MCF 10A (cell line): ENCODE data around the gene ELAPOR1. TPM values are rescaled to one million over a fixed set of nuclear protein-coding genes. Genes with fewer than 3 reads are reported as not detected.

Source experiments
- BruUV-seq: library from RNA; stranded (reverse); fragments of 400-500 nt; replicated peaks from 2 replicates; lab custom pipeline; 2021; lab: Mats Ljungman, UMichigan
- CTCF ChIA-PET: fragments of 300-600 bp; sonication (Branson Sonifier 250); formaldehyde crosslinking; extraction: SDS; loops from one replicate; lab custom pipeline; 2021; ENCODE audit warnings: antibody characterized with exemption, inconsistent platforms; lab: Yijun Ruan, JAX
- POLR2A ChIA-PET: fragments of 300-600, 350-650 bp; sonication (Branson Sonifier 250); formaldehyde crosslinking; extraction: SDS; loops from one replicate; lab custom pipeline; 2020; ENCODE audit warnings: antibody characterized with exemption, inconsistent platforms; lab: Yijun Ruan, JAX
- DNase-seq: peaks from one replicate; pipeline ENCODE4 v3.0.0-alpha.2; 2018; ENCODE audit not compliant: unreplicated experiment
- H3K27ac Mint-ChIP-seq: one replicate; pipeline ENCODE4 v1.8.0; 2022; ENCODE audit warnings: mild to moderate bottlenecking, low read depth, mixed read lengths; ENCODE audit not compliant: unreplicated experiment
- H3K27me3 Mint-ChIP-seq: one replicate; pipeline ENCODE4 v1.8.0; 2022; ENCODE audit warnings: mixed read lengths; ENCODE audit not compliant: insufficient read depth, unreplicated experiment
- H3K36me3 Mint-ChIP-seq: one replicate; pipeline ENCODE4 v1.8.0; 2022; ENCODE audit warnings: mild to moderate bottlenecking, moderate library complexity, mixed read lengths; ENCODE audit not compliant: insufficient read depth, unreplicated experiment
- H3K4me1 Mint-ChIP-seq: one replicate; pipeline ENCODE4 v1.8.0; 2022; ENCODE audit warnings: mixed read lengths; ENCODE audit not compliant: insufficient read depth, unreplicated experiment
- H3K4me3 Mint-ChIP-seq: one replicate; pipeline ENCODE4 v1.8.0; 2022; ENCODE audit warnings: mild to moderate bottlenecking, moderate library complexity, mixed read lengths; ENCODE audit not compliant: unreplicated experiment
- H3K9me3 Mint-ChIP-seq: one replicate; pipeline ENCODE4 v1.8.0; 2022; ENCODE audit warnings: mixed read lengths; ENCODE audit not compliant: unreplicated experiment
- intact Hi-C: fragments of 100-400 bp; cut with micrococcal nuclease; formaldehyde crosslinking; loops from 2 replicates; pipeline ENCODE4 v1.14.1; 2022
- total RNA-seq: library from RNA; stranded (reverse); gene quantifications from 2 replicates; pipeline ENCODE4 v1.2.3, GENCODE V29; 2022
- TF ChIP-seq, protein P1 (sequence below): fragments of 200-600 bp; IDR thresholded peaks from one replicate; pipeline ENCODE4 v1.8.0; 2022; ENCODE audit warnings: antibody characterized with exemption, mild to moderate bottlenecking; ENCODE audit not compliant: unreplicated experiment

The ELAPOR1 gene
- total RNA-seq, 1 experiment from 2014 or later = 0.58 TPM

DNA sequence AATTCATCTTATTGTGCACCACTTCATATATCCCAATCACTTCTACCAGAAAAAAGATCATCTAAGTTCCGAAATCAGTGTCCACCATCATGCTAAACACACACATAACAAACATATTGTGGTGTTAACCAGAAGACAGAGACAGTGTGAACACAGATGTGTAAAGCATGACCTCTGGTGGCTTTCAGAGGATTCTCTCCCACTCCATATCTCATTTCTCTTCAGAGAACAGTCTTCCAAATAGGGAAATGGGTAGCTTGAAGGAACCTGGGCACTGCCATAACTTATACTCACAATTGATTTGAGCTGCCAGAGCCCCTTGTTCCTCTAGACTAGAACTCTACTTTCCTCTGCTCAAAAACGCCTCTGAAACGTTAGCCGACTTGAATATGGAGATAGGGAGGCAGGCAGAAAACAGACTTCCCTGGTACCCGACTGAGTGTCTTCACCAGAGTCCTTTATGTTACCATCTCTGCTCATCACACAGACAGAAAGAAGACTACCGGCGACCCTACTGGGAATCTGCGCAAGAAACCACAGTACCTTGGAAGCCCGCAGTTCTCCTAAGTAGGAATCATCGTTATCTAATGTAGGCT is 1.8 kb upstream of the ELAPOR1 start:
- TF ChIP-seq, protein P1, sequence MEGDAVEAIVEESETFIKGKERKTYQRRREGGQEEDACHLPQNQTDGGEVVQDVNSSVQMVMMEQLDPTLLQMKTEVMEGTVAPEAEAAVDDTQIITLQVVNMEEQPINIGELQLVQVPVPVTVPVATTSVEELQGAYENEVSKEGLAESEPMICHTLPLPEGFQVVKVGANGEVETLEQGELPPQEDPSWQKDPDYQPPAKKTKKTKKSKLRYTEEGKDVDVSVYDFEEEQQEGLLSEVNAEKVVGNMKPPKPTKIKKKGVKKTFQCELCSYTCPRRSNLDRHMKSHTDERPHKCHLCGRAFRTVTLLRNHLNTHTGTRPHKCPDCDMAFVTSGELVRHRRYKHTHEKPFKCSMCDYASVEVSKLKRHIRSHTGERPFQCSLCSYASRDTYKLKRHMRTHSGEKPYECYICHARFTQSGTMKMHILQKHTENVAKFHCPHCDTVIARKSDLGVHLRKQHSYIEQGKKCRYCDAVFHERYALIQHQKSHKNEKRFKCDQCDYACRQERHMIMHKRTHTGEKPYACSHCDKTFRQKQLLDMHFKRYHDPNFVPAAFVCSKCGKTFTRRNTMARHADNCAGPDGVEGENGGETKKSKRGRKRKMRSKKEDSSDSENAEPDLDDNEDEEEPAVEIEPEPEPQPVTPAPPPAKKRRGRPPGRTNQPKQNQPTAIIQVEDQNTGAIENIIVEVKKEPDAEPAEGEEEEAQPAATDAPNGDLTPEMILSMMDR = peak; percentile 46
- H3K27ac Mint-ChIP-seq = no peak overlapping the region
- no peaks in the 10 kb centered on the region for H3K9me3 Mint-ChIP-seq
- intact Hi-C loops = loop anchor here (1.0 to 10.0 kb wide), 9 partner anchors 81 to 1327 kb away; partner anchors contain the start of genes CLCC1, PRPF38B and SORT1
- no peak overlapping the region for H3K4me3 Mint-ChIP-seq
- H3K4me1 Mint-ChIP-seq = peaks cover 9% of the 10 kb centered on the region
- no TSS peak for BruUV-seq
- peaks cover 6% of the 10 kb centered on the region for H3K36me3 Mint-ChIP-seq
- ChIA-PET POLR2A (interaction anchor here (0.6 to 2.3 kb wide), 7 partner anchors 12 to 184 kb away, joined by 3 to 23 read pairs (median 3); no protein-coding TSS in a partner anchor), CTCF (interaction anchor here (0.6 to 3.4 kb wide), 35 partner anchors 8 to 791 kb away, joined by 3 to 19 read pairs (median 5); partner anchors contain the start of genes CLCC1 and TAF13)
- DNase-seq = peak; percentile 56
- peaks cover 29% of the 10 kb centered on the region for H3K27me3 Mint-ChIP-seq

DNA sequence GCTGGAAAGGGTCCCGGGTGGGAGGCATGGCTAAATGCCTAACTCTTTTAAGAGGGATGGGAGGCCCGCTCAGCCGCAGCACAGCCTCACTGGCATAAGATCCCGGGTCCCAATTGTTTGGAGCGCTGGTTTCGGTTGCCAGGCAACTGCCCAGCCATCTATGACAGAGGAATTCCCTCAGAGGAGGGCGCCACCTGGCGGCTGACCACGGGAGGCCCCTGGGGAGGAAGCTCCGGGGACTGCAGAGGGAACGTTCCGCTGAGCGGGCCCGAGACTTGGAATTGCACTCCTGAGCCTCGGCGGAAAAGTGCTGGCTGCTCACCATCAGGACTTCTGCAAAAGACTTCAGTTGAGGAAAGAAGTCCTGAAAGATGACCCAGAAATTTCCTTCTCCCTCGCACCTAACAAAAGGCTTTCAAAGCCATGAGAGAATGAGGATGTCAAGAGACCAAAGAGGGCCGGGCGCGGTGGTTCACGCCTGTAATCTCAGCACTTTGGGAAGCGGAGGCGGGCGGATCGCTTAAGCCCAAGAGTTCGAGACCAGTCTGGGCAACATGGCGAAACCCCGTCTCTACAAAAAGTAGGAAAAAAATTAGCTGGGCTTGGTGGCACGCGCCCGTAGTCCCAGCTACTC is 1.1 kb upstream of the ELAPOR1 start:
- H3K9me3 Mint-ChIP-seq = no peaks in the 10 kb centered on the region
- peaks cover 9% of the 10 kb centered on the region for H3K4me1 Mint-ChIP-seq
- peaks cover 29% of the 10 kb centered on the region for H3K27me3 Mint-ChIP-seq
- peaks cover 6% of the 10 kb centered on the region for H3K36me3 Mint-ChIP-seq
- intact Hi-C loops = loop anchor here (1.0 to 10.0 kb wide), 9 partner anchors 80 to 1328 kb away; partner anchors contain the start of genes CLCC1, PRPF38B and SORT1
- POLR2A ChIA-PET = interaction anchor here (0.6 to 2.3 kb wide), 8 partner anchors 10 to 185 kb away, joined by 3 to 23 read pairs (median 3); no protein-coding TSS in a partner anchor
- no TSS peak for BruUV-seq
- no peak overlapping the region for H3K27ac Mint-ChIP-seq
- peak overlapping the region; percentile 42 for H3K4me3 Mint-ChIP-seq
- CTCF ChIA-PET = interaction anchor here (0.6 to 3.4 kb wide), 37 partner anchors 7 to 791 kb away, joined by 3 to 19 read pairs (median 4); partner anchors contain the start of genes CLCC1, PSRC1 and TAF13
- DNase-seq = peak; percentile 86
- TF ChIP-seq, protein P1 = peak; percentile 91

DNA sequence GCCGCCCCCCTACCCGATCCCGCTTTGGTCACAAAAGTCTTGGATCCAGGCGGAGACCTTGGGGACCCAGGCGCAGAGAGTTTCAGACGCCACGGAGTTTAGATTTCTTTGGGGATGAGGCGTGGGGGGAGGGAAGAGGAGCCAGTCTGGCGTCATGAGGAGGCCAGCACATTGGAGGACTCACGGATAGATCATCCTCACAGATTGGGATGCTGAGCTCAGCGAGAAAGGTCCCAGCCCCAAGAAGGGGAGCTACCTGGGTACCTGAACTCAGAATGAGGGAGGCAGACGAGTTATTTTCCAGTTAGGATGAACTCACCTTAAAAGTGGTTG is 393 bp downstream of the ELAPOR1 start:
- Mint-ChIP-seq H3K36me3 (peaks cover 6% of the 10 kb centered on the region), H3K4me3 (no peak overlapping the region), H3K27me3 (peaks cover 29% of the 10 kb centered on the region), H3K27ac (no peak overlapping the region), H3K4me1 (peaks cover 9% of the 10 kb centered on the region), H3K9me3 (no peaks in the 10 kb centered on the region)
- TF ChIP-seq, protein P1 = no peak
- no TSS peak for BruUV-seq
- POLR2A ChIA-PET = interaction anchor here (0.6 to 1.5 kb wide), 5 partner anchors 9 to 151 kb away, joined by 3 to 6 read pairs (median 6); partner anchors contain the start of gene CLCC1
- intact Hi-C loops = loop anchor here (10.0 kb wide), 2 partner anchors 280 to 1330 kb away; partner anchors contain the start of gene SORT1
- CTCF ChIA-PET = interaction anchor here (0.6 to 2.5 kb wide), 11 partner anchors 8 to 436 kb away, joined by 3 to 8 read pairs (median 4); no protein-coding TSS in a partner anchor
- no peak for DNase-seq
